GM06990 (cell line): ENCODE data around the gene GDF9.
A peak's percentile ranks its signal among the peaks of the same experiment; 100 is the strongest.

Experiments
- DNase-seq: peaks from one replicate; pipeline ENCODE4 v3.0.0-alpha.2; 2011; ENCODE audit not compliant: insufficient read length; ENCODE audit errors: extremely low read depth
- H3K27me3 ChIP-seq: replicated peaks from 2 replicates; pipeline ENCODE4 v1.6.0; 2011; ENCODE audit warnings: low read length; ENCODE audit not compliant: control insufficient read depth, insufficient read depth
- H3K36me3 ChIP-seq: 2 replicates; pipeline ENCODE4 v1.5.1; 2011; ENCODE audit warnings: low read length; ENCODE audit not compliant: control insufficient read depth, insufficient read depth
- H3K4me3 ChIP-seq: replicated peaks from 2 replicates; pipeline ENCODE4 v1.5.1; 2011; ENCODE audit warnings: low read depth, mild to moderate bottlenecking, control low read depth, low read length
- TF ChIP-seq, protein P1 (sequence below): IDR thresholded peaks from 2 replicates; pipeline ENCODE4 v1.5.1; 2011; ENCODE audit warnings: low read length, control low read depth, mild to moderate bottlenecking, inconsistent platforms; ENCODE audit not compliant: insufficient read depth, poor library complexity, severe bottlenecking

The GDF9 gene

DNA sequence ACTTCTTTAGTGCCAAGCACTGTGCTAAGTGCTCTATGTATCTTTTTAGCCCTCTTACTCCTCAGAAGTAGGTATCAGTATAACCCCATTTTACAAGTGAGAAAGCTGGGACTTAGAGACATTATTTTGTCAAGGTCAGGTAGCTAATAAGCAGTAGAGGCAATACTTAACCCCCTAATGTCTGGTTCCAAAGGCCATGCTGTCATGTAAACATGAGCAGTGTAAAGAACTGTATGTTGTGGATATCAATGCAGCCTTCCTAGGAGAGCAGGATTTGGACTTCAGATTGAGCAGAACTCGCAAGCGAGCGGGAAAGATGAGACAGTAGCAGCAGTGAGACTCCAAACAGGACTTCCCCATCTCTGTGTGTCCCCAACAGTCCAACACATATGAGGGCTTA lies 32.2 kb downstream of the GDF9 start:
- no peak for DNase-seq
- TF ChIP-seq, protein P1, sequence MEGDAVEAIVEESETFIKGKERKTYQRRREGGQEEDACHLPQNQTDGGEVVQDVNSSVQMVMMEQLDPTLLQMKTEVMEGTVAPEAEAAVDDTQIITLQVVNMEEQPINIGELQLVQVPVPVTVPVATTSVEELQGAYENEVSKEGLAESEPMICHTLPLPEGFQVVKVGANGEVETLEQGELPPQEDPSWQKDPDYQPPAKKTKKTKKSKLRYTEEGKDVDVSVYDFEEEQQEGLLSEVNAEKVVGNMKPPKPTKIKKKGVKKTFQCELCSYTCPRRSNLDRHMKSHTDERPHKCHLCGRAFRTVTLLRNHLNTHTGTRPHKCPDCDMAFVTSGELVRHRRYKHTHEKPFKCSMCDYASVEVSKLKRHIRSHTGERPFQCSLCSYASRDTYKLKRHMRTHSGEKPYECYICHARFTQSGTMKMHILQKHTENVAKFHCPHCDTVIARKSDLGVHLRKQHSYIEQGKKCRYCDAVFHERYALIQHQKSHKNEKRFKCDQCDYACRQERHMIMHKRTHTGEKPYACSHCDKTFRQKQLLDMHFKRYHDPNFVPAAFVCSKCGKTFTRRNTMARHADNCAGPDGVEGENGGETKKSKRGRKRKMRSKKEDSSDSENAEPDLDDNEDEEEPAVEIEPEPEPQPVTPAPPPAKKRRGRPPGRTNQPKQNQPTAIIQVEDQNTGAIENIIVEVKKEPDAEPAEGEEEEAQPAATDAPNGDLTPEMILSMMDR, result no peak
- Histone ChIP-seq H3K36me3 (no peaks in the 10 kb centered on the region), H3K27me3 (no peaks in the 10 kb centered on the region), H3K4me3 (no peak overlapping the region)

DNA sequence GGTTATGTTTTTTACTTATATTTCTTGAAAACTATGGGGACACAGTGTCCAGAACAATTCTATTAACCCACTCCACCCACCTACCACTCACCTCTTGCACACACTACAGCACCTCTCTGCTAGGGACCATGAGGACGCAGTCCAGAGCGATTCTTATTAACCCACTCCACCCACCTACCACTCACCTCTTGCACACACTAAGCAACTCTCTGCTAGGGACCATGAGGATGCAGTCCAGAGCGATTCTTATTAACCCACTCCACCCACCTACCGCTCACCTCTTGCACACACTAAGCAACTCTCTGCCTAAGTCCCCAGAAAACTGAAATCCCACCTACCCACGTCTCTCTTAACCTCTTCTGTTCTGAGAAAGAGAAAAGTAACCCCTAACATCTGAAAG lies 33.7 kb downstream of the GDF9 start:
- H3K27me3 ChIP-seq, result no peaks in the 10 kb centered on the region
- no peak overlapping the region for H3K4me3 ChIP-seq
- DNase-seq, result no peak

DNA sequence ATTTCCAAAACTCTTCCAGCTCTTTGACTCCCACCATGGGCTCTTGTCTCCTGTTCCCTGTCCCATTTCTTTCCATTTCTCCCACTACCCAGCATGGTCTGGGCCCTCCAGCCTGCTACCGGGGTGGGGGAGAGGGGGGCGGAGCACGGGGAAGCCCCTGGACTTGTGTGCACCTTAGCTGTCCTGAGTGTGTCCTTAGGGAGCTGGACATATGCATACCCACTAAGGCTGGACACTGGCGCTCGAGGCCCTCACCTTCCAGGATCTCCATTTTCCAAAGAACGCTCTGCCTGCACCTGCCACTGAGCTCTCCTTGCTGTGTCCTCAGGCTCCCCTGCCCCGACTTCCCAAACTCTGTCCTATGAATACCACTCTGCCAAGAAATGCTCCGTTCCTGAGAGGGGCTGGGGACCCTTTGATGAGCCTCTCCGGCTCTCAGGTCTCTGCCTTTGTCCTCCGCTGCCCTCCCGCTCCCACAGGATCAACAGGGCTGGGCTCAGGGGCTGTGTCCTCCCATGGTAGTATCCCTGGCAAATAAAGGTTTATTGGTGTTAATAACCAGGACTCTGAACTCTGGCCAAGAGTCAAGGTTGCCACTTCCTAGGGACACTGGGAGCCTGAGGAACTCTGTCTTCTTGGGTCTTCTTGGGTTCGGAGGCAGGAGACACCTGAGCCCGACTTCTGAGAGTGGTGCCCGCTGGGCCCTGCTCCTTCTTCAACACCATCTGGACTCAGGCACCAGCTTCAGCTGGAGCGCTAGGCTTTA lies 35.0 kb downstream of the GDF9 start:
- Histone ChIP-seq H3K4me3 (peak overlapping the region; percentile 68), H3K27me3 (no peaks in the 10 kb centered on the region; the same call in 1 of the 2 replicates)

More for the DNA sequence above, 33.7 kb downstream of the GDF9 start:
- no peaks in the 10 kb centered on the region for H3K36me3 ChIP-seq
- TF ChIP-seq, protein P1, result no peak

DNA sequence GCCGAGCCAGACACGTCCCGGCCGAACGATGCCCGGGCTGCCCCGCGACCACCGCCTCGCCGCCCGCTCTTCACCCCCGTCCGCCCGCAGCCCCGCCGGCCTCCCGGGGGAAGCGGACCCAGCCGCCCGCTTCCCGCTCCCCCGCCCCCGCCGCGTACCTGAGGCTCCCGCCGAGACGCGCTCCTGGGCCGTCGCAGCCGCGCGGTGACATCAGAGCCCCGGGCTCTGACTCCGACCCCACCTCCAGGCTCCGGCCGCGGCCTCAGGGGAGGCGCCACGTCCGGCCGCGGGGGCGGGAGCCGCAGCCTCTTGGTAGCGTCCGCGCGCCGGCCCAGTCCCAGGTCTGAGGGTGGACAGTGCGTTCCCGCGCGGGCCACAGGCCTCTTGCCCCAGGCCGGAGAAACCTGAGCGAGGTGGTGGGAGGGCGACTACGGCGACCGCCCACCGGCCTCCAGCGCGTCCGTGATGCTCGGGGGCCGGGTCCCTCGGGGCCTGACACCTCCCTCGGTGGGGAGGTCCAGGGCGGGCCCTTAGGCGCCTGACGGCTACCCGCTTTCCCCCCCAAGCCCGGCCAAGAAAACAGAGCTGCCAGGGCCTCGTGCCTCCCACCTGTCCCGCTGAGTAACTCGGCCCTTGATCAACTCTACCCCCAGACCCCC lies 35.7 kb downstream of the GDF9 start, which contains the start of gene SHROOM1:
SHROOM1 (minus strand) TSS at position 212 of the 659 bp plus-strand sequence. CDS start 4,507 bp downstream, outside the sequence.
- TF ChIP-seq, protein P1, result no peak
- peak; percentile 80 for DNase-seq
- no peaks in the 10 kb centered on the region; the same call in 1 of the 2 replicates for H3K27me3 ChIP-seq
- H3K36me3 ChIP-seq, result no peaks in the 10 kb centered on the region
- peak within 1 kb of the TSS; percentile 68 for H3K4me3 ChIP-seq

More for the DNA sequence above, 35.0 kb downstream of the GDF9 start:
- no peak for DNase-seq
- no peaks in the 10 kb centered on the region for H3K36me3 ChIP-seq
- TF ChIP-seq, protein P1, result no peak

DNA sequence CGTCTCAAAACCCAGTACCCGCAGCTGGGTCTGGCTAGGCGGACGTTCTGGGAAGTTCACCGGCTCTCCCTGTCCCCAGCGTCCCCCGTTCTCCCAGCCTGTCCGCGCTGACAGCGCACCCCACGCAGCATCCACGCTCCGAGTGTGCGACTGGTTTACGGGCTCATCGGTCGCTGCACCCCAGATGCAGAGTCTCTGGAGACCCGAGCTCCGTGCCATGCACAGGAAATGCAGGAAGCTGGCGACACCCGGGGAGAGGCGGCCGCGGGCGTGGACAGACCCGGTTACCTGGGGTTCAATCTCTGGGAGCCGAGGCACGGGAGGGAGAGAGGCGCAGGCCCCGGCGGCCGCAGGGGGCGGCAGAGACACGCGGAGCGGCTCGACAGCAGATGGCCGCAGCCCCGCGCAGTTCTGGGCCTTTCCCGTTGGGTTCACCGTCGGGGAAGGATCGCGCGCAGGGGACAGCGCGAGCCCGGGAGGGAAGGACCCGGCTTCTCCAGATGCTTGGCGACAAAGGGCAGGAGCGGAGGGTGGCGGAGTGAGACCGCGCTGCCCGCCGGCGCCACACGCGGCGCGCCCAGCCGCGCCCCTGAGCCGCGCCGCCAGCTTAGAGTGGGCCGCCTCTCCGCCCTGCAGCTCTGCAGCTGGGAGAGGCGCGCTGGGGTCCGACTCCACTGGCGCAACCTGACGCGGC lies 36.4 kb downstream of the GDF9 start:
- peak overlapping the region; percentile 68 for H3K4me3 ChIP-seq
- no peaks in the 10 kb centered on the region; the same call in 1 of the 2 replicates for H3K27me3 ChIP-seq

More for the DNA sequence above, 36.4 kb downstream of the GDF9 start:
- peak; percentile 85 for DNase-seq
- H3K36me3 ChIP-seq, result no peaks in the 10 kb centered on the region
- TF ChIP-seq, protein P1, result peak; percentile 93
